Sigmoid colon (tissue), 4 donors: ENCODE data around the gene KIF26B.

Experiments used
- CTCF ChIP-seq, 4 experiments: fragments of 450-650 bp in 3 of 4; fragments of 200-600 bp in 1 of 4; IDR thresholded peaks; one replicate each; pipeline ENCODE4 v1.5.1; 2016 to 2019; ENCODE audit warnings: antibody characterized with exemption in 4 of 4, mild to moderate bottlenecking in 3 of 4, moderate library complexity in 2 of 4
- POLR2A ChIP-seq, 2 donors: fragments of 450-650 bp; IDR thresholded peaks; one replicate each; pipeline ENCODE4 v1.6.1; 2016; ENCODE audit warnings: antibody characterized with exemption in 2 of 2, mild to moderate bottlenecking in 2 of 2, moderate library complexity in 2 of 2
- POLR2AphosphoS5 ChIP-seq, 4 donors: sonication (generic); formaldehyde crosslinking; IDR thresholded peaks; one replicate each; pipeline ENCODE4 v1.6.1; 2017; ENCODE audit warnings: antibody characterized with exemption in 4 of 4

GRCh38 chr1:245621589-245621988 lies 466.8 kb downstream of the KIF26B start:
- no peak for TF ChIP-seq CTCF (IDR thresholded peaks at IDR 0.05)
- no peak for TF ChIP-seq POLR2AphosphoS5 (IDR thresholded peaks at IDR 0.05)
- no peak for TF ChIP-seq POLR2A (IDR thresholded peaks at IDR 0.05)
